Medulla oblongata (tissue), 1 donor: ENCODE measurements around the gene AGPS.
A peak's percentile ranks its signal among the peaks of the same experiment; 100 is the strongest.

Source experiments
- DNase-seq: peaks from one replicate; pipeline ENCODE4 v3.0.0-alpha.2; 2015; ENCODE audit errors: extremely low spot score

Gene AGPS

GRCh38 chr2:177528351-177528933 is 135.9 kb downstream of the AGPS start:
- no peak for DNase-seq

- DNase-seq = no peak
Observed at GRCh38 chr2:177529166-177529565, 136.6 kb downstream of the AGPS start.

- DNase-seq = no peak
Observed at GRCh38 chr2:177530561-177530960, 138.0 kb downstream of the AGPS start.

- DNase-seq = no peak
Observed at GRCh38 chr2:177531706-177532105, 139.1 kb downstream of the AGPS start.

- DNase-seq = no peak
Observed at GRCh38 chr2:177532567-177532966, 140.0 kb downstream of the AGPS start.

GRCh38 chr2:177533253-177533652 is 140.7 kb downstream of the AGPS start:
- no peak for DNase-seq

GRCh38 chr2:177535000-177535399 is 142.4 kb downstream of the AGPS start:
- DNase-seq = no peak

GRCh38 chr2:177535958-177536504 is 143.5 kb downstream of the AGPS start:
- no peak for DNase-seq

GRCh38 chr2:177537213-177537612 is 144.6 kb downstream of the AGPS start:
- no peak for DNase-seq

GRCh38 chr2:177537636-177538035 is 145.1 kb downstream of the AGPS start:
- DNase-seq = no peak

GRCh38 chr2:177538323-177538722 is 145.8 kb downstream of the AGPS start:
- peak; percentile 23 for DNase-seq

GRCh38 chr2:177540283-177540682 is 147.7 kb downstream of the AGPS start:
- no peak for DNase-seq

- no peak for DNase-seq
Observed at GRCh38 chr2:177541258-177541991, 148.9 kb downstream of the AGPS start.

GRCh38 chr2:177542396-177542795 is 149.8 kb downstream of the AGPS start:
- no peak for DNase-seq

GRCh38 chr2:177543007-177543760 is 150.6 kb downstream of the AGPS start:
- no peak for DNase-seq

- no peak for DNase-seq
Observed at GRCh38 chr2:177545143-177545542, 152.6 kb downstream of the AGPS start.

- no peak for DNase-seq
Observed at GRCh38 chr2:177545981-177546585, 153.5 kb downstream of the AGPS start.

GRCh38 chr2:177547122-177547521 is 154.5 kb downstream of the AGPS start:
- DNase-seq = no peak

GRCh38 chr2:177547772-177548171 is 155.2 kb downstream of the AGPS start:
- no peak for DNase-seq

- DNase-seq = no peak
Observed at GRCh38 chr2:177548636-177549035, 156.1 kb downstream of the AGPS start.

- no peak for DNase-seq
Observed at GRCh38 chr2:177549171-177549570, 156.6 kb downstream of the AGPS start.
